A549 (cell line): ENCODE measurements around the gene REP15. TPM values are rescaled to one million over a fixed set of nuclear protein-coding genes. Genes with fewer than 3 reads are reported as not detected.

Experiments used
- ATAC-seq, 2 experiments: fragments of 200-7000 bp in 1 of 2; fragments of >200 bp in 1 of 2; cut with Nextera tagmentation in 1 of 2; cut with Tn5 transposase in 1 of 2; 3 replicates each; pipeline versions ENCODE4 v1.8.0 to v1.9.1; 2018 to 2020; ENCODE audit warnings: mild to moderate bottlenecking in 1 of 2, moderate library complexity in 1 of 2
- CTCF ChIA-PET: fragments of 300-600 bp; sonication (Branson Sonifier 250); formaldehyde crosslinking; extraction: SDS; loops from one replicate; lab custom pipeline; 2021; ENCODE audit warnings: antibody characterized with exemption, inconsistent platforms; lab: Yijun Ruan, JAX
- POLR2A ChIA-PET: fragments of 350-600 bp; formaldehyde crosslinking; extraction: SDS; loops from one replicate; lab custom pipeline; 2021; ENCODE audit warnings: antibody characterized with exemption, inconsistent platforms; lab: Yijun Ruan, JAX
- DNase-seq, 2 experiments: peaks; one replicate each; pipeline versions ENCODE4 v3.0.0 to v3.0.0-alpha.2; 2011 to 2016; ENCODE audit warnings: low read depth in 1 of 2, low spot score in 1 of 2
- FAIRE-seq: peaks from 2 replicates; lab custom pipeline; 2011; peaks lifted over from hg19 to GRCh38; lab: Jason Lieb, UNC
- H3K27ac ChIP-seq, 2 experiments: fragments of >200 bp; sonication (Bioruptor Twin); formaldehyde crosslinking; 3 replicates each; pipeline ENCODE4 v1.5.1; 2016 to 2017
- H3K4me1 ChIP-seq: fragments of >200 bp; sonication (Bioruptor Twin); formaldehyde crosslinking; 3 replicates; pipeline ENCODE4 v1.6.1; 2016
- H3K4me2 ChIP-seq: fragments of >200 bp; sonication (Bioruptor Twin); formaldehyde crosslinking; 3 replicates; pipeline ENCODE4 v1.6.1; 2016
- H3K4me3 ChIP-seq: fragments of >200 bp; sonication (Bioruptor Twin); formaldehyde crosslinking; 3 replicates; pipeline ENCODE4 v1.5.1; 2016
- H3K9me3 ChIP-seq: fragments of >200 bp; sonication (Bioruptor Twin); formaldehyde crosslinking; 3 replicates; pipeline ENCODE4 v1.6.1; 2016
- EHMT2 ChIP-seq: fragments of 200-600 bp; sonication (generic); IDR thresholded peaks from 2 replicates; pipeline ENCODE4 v1.6.1; 2016; ENCODE audit warnings: antibody characterized with exemption, low read depth, mild to moderate bottlenecking, moderate library complexity
- EP300 ChIP-seq, 2 experiments: fragments of >200 bp; sonication (Bioruptor Twin); formaldehyde crosslinking; IDR thresholded peaks; 2 replicates in 1 of 2; 3 replicates in 1 of 2; pipeline ENCODE4 v1.6.1; 2016 to 2017
- FOSB ChIP-seq: fragments of 250-450 bp; sonication (Bioruptor Pico); IDR thresholded peaks from 2 replicates; pipeline ENCODE4 v1.5.0; 2020; ENCODE audit warnings: mild to moderate bottlenecking, moderate library complexity
- FOSL2 ChIP-seq, 2 experiments: fragments of 450-650 bp in 1 of 2; fragments of >200 bp in 1 of 2; sonication (Bioruptor Twin) in 1 of 2; formaldehyde crosslinking; IDR thresholded peaks; 2 replicates each; pipeline versions ENCODE4 v1.5.0 to v1.6.1; 2016 to 2020; ENCODE audit warnings: mild to moderate bottlenecking in 1 of 2, moderate library complexity in 1 of 2
- HEYL ChIP-seq: fragments of 250-450 bp; sonication (Bioruptor Pico); IDR thresholded peaks from 2 replicates; pipeline ENCODE4 v1.8.0; 2021; ENCODE audit warnings: mild to moderate bottlenecking, moderate library complexity
- HOXA7 ChIP-seq: fragments of 250-450 bp; sonication (Bioruptor Pico); IDR thresholded peaks from 2 replicates; pipeline ENCODE4 v1.5.0; 2020; ENCODE audit warnings: mild to moderate bottlenecking, moderate library complexity
- HOXB5 ChIP-seq: fragments of 250-450 bp; sonication (Bioruptor Pico); IDR thresholded peaks from 2 replicates; pipeline ENCODE4 v1.5.0; 2020; ENCODE audit warnings: mild to moderate bottlenecking, moderate library complexity
- JUNB ChIP-seq: fragments of >200 bp; sonication (Bioruptor Twin); formaldehyde crosslinking; IDR thresholded peaks from 2 replicates; pipeline ENCODE4 v1.6.1; 2016
- MAZ ChIP-seq: fragments of 150-350 bp; IDR thresholded peaks from 2 replicates; pipeline ENCODE4 v1.6.1; 2014; ENCODE audit warnings: antibody characterized with exemption, low read depth, low read length, borderline replicate concordance
- MYC ChIP-seq: IDR thresholded peaks from 2 replicates; pipeline ENCODE4 v1.6.1; 2012; ENCODE audit warnings: mild to moderate bottlenecking, inconsistent platforms, low read length, improper control_type of control experiment, borderline replicate concordance
- NPAS2 ChIP-seq: fragments of 250-450 bp; sonication (Bioruptor Pico); IDR thresholded peaks from 2 replicates; pipeline ENCODE4 v1.8.0; 2022; ENCODE audit warnings: mild to moderate bottlenecking, moderate library complexity, borderline replicate concordance
- RAD21 ChIP-seq, 2 experiments: fragments of >200 bp in 1 of 2; sonication (Bioruptor Twin) in 1 of 2; formaldehyde crosslinking in 1 of 2; IDR thresholded peaks in 1 of 2; conservative IDR thresholded peaks in 1 of 2; 2 replicates in 1 of 2; 3 replicates in 1 of 2; pipeline ENCODE4 v1.6.1; 2012 to 2018; ENCODE audit warnings: inconsistent platforms in 1 of 2
- RARB ChIP-seq: fragments of 250-450 bp; sonication (Bioruptor Pico); IDR thresholded peaks from 2 replicates; pipeline ENCODE4 v1.8.0; 2021; ENCODE audit warnings: mild to moderate bottlenecking, moderate library complexity
- SREBF2 ChIP-seq: fragments of 450-650 bp; IDR thresholded peaks from 2 replicates; pipeline ENCODE4 v1.6.1; 2014; ENCODE audit warnings: mild to moderate bottlenecking, moderate library complexity
- TFCP2L1 ChIP-seq: fragments of 250-450 bp; sonication (Bioruptor Pico); IDR thresholded peaks from 2 replicates; pipeline ENCODE4 v1.5.0; 2021; ENCODE audit warnings: mild to moderate bottlenecking
- TP53 ChIP-seq: fragments of 250-450 bp; sonication (Bioruptor Pico); IDR thresholded peaks from 2 replicates; pipeline ENCODE4 v1.5.0; 2021; ENCODE audit warnings: mild to moderate bottlenecking, moderate library complexity
- WGBS: methylation state at CpG from one replicate; pipeline ENCODE4 v1.1.6; 2017; ENCODE audit errors: missing lambda C conversion rate; 5-methylcytosine and 5-hydroxymethylcytosine counted together
- polyA plus RNA-seq, 4 experiments: library from polyadenylated mRNA; depleted of rRNA in 3 of 4; stranded (reverse); fragments of >200 nt; fragmentation: RNase III in 1 of 4; extraction: RNeasy Plus Mini Kit Qiagen cat#74134 plus additional on column Dnase treatment in 1 of 4; gene quantifications; 2 replicates in 3 of 4; 3 replicates in 1 of 4; pipeline ENCODE4 v1.2.3, GENCODE V29; 2011 to 2017
- TF ChIP-seq, protein P1 (sequence below): fragments of 250-450 bp; sonication (Bioruptor Pico); IDR thresholded peaks from 2 replicates; pipeline ENCODE4 v1.5.0; 2020; ENCODE audit warnings: low read depth, mild to moderate bottlenecking, moderate library complexity
- TF ChIP-seq, protein P2 (sequence below): fragments of >200 bp; sonication (Bioruptor Twin); formaldehyde crosslinking; IDR thresholded peaks from 3 replicates; pipeline ENCODE4 v1.5.1; 2016
- TF ChIP-seq, protein P3 (sequence below): fragments of >200 bp; sonication (Bioruptor Twin); formaldehyde crosslinking; IDR thresholded peaks from 3 replicates; pipeline ENCODE4 v1.6.1; 2016
- TF ChIP-seq, protein P4 (sequence below): fragments of 250-450 bp; sonication (Bioruptor Pico); IDR thresholded peaks from 2 replicates; pipeline ENCODE4 v1.5.0; 2021; ENCODE audit warnings: mild to moderate bottlenecking, moderate library complexity, borderline replicate concordance
- TF ChIP-seq, protein P5 (sequence below): fragments of 450-650 bp; IDR thresholded peaks from 2 replicates; pipeline ENCODE4 v1.6.1; 2014; ENCODE audit warnings: antibody characterized with exemption
- TF ChIP-seq, protein P6 (sequence below): IDR thresholded peaks from 2 replicates; pipeline ENCODE4 v1.6.1; 2012; ENCODE audit warnings: low read depth, borderline replicate concordance
- TF ChIP-seq, protein P7 (sequence below): fragments of >200 bp; sonication (Bioruptor Twin); formaldehyde crosslinking; IDR thresholded peaks from 2 replicates; pipeline ENCODE4 v1.6.1; 2016

Gene REP15
- polyA plus RNA-seq, 2 of the 4 experiments (the other 2 are of a cell fraction) = 0.34 to 0.81 TPM

DNA sequence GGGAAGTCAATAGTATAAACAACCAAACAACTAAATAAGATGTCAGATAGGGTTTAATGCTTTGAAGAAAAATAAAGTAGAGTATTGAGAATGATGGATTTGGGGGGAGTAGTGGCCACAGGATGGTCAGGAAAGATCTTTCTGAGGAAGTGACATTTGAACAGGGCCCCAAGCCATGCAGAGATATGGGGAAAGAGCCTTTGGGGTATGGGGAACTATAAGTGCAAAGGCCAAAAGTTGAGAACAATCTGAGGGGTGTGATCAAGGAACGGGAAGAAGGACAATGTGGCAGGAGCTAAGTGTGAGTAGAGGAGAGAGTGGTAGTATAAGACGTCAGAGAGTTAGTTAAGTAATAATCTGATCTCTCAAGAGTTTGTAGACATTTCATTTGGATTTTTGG lies 15.7 kb downstream of the REP15 start:
- peak overlapping the region; percentile 91 for H3K4me3 ChIP-seq
- POLR2A ChIA-PET = no interaction called here
- FAIRE-seq (no peak), DNase-seq (no peak), ATAC-seq (no peak)
- H3K4me2 ChIP-seq = peak overlapping the region; percentile 65
- no peaks in the 10 kb centered on the region for H3K9me3 ChIP-seq
- 84% methylated on average over 2 of the region's 2 CpGs for WGBS
- no peak overlapping the region for H3K27ac ChIP-seq
- CTCF ChIA-PET = no interaction called here
- TF ChIP-seq, protein P1, sequence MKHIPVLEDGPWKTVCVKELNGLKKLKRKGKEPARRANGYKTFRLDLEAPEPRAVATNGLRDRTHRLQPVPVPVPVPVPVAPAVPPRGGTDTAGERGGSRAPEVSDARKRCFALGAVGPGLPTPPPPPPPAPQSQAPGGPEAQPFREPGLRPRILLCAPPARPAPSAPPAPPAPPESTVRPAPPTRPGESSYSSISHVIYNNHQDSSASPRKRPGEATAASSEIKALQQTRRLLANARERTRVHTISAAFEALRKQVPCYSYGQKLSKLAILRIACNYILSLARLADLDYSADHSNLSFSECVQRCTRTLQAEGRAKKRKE = no peak
- TF ChIP-seq EHMT2 = no peak
- TF ChIP-seq, protein P2, sequence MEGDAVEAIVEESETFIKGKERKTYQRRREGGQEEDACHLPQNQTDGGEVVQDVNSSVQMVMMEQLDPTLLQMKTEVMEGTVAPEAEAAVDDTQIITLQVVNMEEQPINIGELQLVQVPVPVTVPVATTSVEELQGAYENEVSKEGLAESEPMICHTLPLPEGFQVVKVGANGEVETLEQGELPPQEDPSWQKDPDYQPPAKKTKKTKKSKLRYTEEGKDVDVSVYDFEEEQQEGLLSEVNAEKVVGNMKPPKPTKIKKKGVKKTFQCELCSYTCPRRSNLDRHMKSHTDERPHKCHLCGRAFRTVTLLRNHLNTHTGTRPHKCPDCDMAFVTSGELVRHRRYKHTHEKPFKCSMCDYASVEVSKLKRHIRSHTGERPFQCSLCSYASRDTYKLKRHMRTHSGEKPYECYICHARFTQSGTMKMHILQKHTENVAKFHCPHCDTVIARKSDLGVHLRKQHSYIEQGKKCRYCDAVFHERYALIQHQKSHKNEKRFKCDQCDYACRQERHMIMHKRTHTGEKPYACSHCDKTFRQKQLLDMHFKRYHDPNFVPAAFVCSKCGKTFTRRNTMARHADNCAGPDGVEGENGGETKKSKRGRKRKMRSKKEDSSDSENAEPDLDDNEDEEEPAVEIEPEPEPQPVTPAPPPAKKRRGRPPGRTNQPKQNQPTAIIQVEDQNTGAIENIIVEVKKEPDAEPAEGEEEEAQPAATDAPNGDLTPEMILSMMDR = no peak
- TF ChIP-seq TFCP2L1 (CRISPR knock-in tag) = no peak
- TF ChIP-seq, all 56 proteins: peak for 0
- peaks cover 16% of the 10 kb centered on the region; the same call in 2 of the 3 replicates for H3K4me1 ChIP-seq

DNA sequence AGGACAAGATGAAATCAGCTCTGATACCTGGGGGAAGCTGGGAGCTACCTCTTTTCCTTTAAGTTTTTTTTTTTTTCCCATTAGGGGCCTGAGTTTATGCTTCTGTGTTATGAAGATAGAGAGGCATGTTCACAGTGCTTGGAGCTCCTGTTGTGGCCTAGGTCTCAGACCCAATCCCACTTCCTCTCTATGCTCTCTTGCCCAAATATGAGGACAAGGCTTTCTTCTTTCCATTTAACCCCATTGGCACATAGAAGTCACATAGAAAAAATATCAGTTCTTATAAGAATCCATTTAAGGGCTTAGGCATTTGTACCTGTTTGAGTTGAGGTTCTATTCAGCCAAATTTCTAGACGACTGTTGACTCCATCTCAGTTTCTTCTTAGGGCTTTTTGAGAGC lies 27.0 kb downstream of the REP15 start:
- H3K4me2 ChIP-seq = no peak overlapping the region
- H3K4me3 ChIP-seq = no peak overlapping the region
- TF ChIP-seq MYC = no peak
- TF ChIP-seq, protein P3, sequence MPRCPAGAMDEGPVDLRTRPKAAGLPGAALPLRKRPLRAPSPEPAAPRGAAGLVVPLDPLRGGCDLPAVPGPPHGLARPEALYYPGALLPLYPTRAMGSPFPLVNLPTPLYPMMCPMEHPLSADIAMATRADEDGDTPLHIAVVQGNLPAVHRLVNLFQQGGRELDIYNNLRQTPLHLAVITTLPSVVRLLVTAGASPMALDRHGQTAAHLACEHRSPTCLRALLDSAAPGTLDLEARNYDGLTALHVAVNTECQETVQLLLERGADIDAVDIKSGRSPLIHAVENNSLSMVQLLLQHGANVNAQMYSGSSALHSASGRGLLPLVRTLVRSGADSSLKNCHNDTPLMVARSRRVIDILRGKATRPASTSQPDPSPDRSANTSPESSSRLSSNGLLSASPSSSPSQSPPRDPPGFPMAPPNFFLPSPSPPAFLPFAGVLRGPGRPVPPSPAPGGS = no peak
- TF ChIP-seq RAD21 (conservative IDR thresholded peaks at IDR 0.05 in 1 of 2, IDR thresholded peaks at IDR 0.05 in 1 of 2) = no peak
- no peak for TF ChIP-seq FOSB
- no peak for TF ChIP-seq FOSL2 (IDR thresholded peaks at IDR 0.05)
- TF ChIP-seq FOSL2 (CRISPR knock-in tag; IDR thresholded peaks at IDR 0.05) = no peak
- TF ChIP-seq, protein P4, sequence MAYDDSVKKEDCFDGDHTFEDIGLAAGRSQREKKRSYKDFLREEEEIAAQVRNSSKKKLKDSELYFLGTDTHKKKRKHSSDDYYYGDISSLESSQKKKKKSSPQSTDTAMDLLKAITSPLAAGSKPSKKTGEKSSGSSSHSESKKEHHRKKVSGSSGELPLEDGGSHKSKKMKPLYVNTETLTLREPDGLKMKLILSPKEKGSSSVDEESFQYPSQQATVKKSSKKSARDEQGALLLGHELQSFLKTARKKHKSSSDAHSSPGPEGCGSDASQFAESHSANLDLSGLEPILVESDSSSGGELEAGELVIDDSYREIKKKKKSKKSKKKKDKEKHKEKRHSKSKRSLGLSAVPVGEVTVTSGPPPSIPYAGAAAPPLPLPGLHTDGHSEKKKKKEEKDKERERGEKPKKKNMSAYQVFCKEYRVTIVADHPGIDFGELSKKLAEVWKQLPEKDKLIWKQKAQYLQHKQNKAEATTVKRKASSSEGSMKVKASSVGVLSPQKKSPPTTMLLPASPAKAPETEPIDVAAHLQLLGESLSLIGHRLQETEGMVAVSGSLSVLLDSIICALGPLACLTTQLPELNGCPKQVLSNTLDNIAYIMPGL (CRISPR knock-in tag) = no peak
- TF ChIP-seq MAZ = no peak
- TF ChIP-seq TP53 (CRISPR knock-in tag) = no peak
- TF ChIP-seq JUNB = no peak
- TF ChIP-seq NPAS2 = no peak
- no peak for TF ChIP-seq SREBF2
- TF ChIP-seq HOXA7 = no peak
- TF ChIP-seq, protein P5, sequence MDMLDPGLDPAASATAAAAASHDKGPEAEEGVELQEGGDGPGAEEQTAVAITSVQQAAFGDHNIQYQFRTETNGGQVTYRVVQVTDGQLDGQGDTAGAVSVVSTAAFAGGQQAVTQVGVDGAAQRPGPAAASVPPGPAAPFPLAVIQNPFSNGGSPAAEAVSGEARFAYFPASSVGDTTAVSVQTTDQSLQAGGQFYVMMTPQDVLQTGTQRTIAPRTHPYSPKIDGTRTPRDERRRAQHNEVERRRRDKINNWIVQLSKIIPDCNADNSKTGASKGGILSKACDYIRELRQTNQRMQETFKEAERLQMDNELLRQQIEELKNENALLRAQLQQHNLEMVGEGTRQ = no peak
- TF ChIP-seq RARB = no peak
- TF ChIP-seq HEYL (CRISPR knock-in tag) = no peak
- TF ChIP-seq, protein P6, sequence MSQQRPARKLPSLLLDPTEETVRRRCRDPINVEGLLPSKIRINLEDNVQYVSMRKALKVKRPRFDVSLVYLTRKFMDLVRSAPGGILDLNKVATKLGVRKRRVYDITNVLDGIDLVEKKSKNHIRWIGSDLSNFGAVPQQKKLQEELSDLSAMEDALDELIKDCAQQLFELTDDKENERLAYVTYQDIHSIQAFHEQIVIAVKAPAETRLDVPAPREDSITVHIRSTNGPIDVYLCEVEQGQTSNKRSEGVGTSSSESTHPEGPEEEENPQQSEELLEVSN = no peak
- TF ChIP-seq, protein P7, sequence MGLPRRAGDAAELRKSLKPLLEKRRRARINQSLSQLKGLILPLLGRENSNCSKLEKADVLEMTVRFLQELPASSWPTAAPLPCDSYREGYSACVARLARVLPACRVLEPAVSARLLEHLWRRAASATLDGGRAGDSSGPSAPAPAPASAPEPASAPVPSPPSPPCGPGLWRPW = no peak
- TF ChIP-seq EP300 (IDR thresholded peaks at IDR 0.05) = no peak
- TF ChIP-seq HOXB5 (CRISPR knock-in tag) = no peak
- TF ChIP-seq, all 56 proteins: peak for 0
- POLR2A ChIA-PET = interaction anchor here (0.6 kb wide), 1 partner anchor 12 kb away, joined by 3 read pairs; the partner anchor contains the start of gene MRPS35
- Histone ChIP-seq H3K27ac (no peak overlapping the region), H3K9me3 (no peaks in the 10 kb centered on the region), H3K4me1 (no peaks in the 10 kb centered on the region)
- peak; percentile 7 for FAIRE-seq
- no peak for ATAC-seq
- 100% methylated on average over 1 of the region's 1 CpG for WGBS
- no peak for DNase-seq
- CTCF ChIA-PET = interaction anchor here (0.6 to 4.0 kb wide), 4 partner anchors 9 to 218 kb away, joined by 3 to 19 read pairs (median 3); no protein-coding TSS in a partner anchor
